Mucosa of descending colon (tissue), 3 donors: Measurements from ENCODE around the gene MPP2. TPM values are rescaled to one million over a fixed set of nuclear protein-coding genes. Genes with fewer than 3 reads are reported as not detected.
A peak's percentile ranks its signal among the peaks of the same experiment; 100 is the strongest.

Experiments
- ATAC-seq: fragments of 200-7000 bp; cut with Tn5 transposase; one replicate; pipeline ENCODE4 v1.9.1; 2020; ENCODE audit warnings: mild to moderate bottlenecking, moderate library complexity
- DNase-seq, 3 donors: peaks; one replicate each; pipeline ENCODE4 v3.0.0-alpha.2; 2020
- H3K36me3 ChIP-seq: fragments of 200-600 bp; one replicate; pipeline ENCODE4 v1.8.0; 2021; ENCODE audit warnings: low read depth, mild to moderate bottlenecking
- H3K4me1 ChIP-seq: fragments of 200-600 bp; one replicate; pipeline ENCODE4 v1.8.0; 2021; ENCODE audit warnings: low read depth, mild to moderate bottlenecking
- H3K4me3 ChIP-seq: fragments of 200-600 bp; one replicate; pipeline ENCODE4 v1.8.0; 2021; ENCODE audit warnings: mild to moderate bottlenecking
- H3K9me3 ChIP-seq: fragments of 200-600 bp; one replicate; pipeline ENCODE4 v1.8.0; 2021; ENCODE audit warnings: mild to moderate bottlenecking
- intact Hi-C, 2 donors: fragments of 100-400 bp; cut with DNase I in 1 of 2; cut with micrococcal nuclease in 1 of 2; formaldehyde crosslinking; loops; one replicate each; pipeline versions ENCODE4 v1.11.0 to v1.11.1; 2022; cut with DNase I, micrococcal nuclease
- total RNA-seq, 3 donors: library from RNA; stranded (reverse); fragmentation: NEBNext Ultra II Directional in 2 of 3; extraction: Animal tissue kit (Norgen Biotek cat#: 25700) in 2 of 3; gene quantifications; one replicate each; pipeline versions ENCODE4 v1.2.1 to v1.2.4, GENCODE V29; 2021 to 2023
- TF ChIP-seq, protein P1 (sequence below): fragments of 200-600 bp; IDR thresholded peaks from one replicate; pipeline ENCODE4 v1.8.0; 2022; ENCODE audit warnings: antibody characterized with exemption, mild to moderate bottlenecking
- donor health status: DM: no; HTN: no; CAD: no; lungs with moderate emphysema.
- donor health status: DM: no; HTN: no; CAD: no.
- donor health status: DM: no; HTN: yes; CAD: no.

The MPP2 gene
- total RNA-seq, 3 donors from 2014 or later = 0.55 to 13.2 (median 1.1) TPM

- intact Hi-C loops = no loop called here
- no peaks in the 10 kb centered on the region for H3K36me3 ChIP-seq
- no peaks in the 10 kb centered on the region for H3K9me3 ChIP-seq
- ATAC-seq (no peak), DNase-seq (no peak)
- TF ChIP-seq, protein P1, sequence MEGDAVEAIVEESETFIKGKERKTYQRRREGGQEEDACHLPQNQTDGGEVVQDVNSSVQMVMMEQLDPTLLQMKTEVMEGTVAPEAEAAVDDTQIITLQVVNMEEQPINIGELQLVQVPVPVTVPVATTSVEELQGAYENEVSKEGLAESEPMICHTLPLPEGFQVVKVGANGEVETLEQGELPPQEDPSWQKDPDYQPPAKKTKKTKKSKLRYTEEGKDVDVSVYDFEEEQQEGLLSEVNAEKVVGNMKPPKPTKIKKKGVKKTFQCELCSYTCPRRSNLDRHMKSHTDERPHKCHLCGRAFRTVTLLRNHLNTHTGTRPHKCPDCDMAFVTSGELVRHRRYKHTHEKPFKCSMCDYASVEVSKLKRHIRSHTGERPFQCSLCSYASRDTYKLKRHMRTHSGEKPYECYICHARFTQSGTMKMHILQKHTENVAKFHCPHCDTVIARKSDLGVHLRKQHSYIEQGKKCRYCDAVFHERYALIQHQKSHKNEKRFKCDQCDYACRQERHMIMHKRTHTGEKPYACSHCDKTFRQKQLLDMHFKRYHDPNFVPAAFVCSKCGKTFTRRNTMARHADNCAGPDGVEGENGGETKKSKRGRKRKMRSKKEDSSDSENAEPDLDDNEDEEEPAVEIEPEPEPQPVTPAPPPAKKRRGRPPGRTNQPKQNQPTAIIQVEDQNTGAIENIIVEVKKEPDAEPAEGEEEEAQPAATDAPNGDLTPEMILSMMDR = no peak
- no peak overlapping the region for H3K4me3 ChIP-seq
- H3K4me1 ChIP-seq = no peaks in the 10 kb centered on the region
These were observed 50.2 kb downstream of the MPP2 start for GRCh38 chr17:43857141-43857540.

DNA sequence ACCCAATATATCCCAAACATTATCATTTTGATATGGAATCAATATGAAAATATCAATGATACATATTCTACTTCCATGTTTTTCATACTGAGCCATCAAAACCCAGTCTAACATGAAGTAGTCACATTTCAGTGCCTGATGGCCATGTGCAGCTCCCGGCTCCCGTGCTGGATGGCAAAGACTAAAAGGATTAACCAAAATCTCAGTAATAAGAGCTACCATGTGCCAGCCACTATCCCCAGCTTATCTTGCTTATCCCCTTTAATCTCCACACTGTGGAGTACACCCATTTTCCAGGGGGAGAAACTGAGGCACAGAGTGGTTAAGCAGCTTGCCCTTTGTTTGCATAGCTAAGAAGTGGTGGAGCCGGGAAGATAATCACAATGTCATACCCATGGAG, 51.2 kb downstream of the MPP2 start:
- Histone ChIP-seq H3K9me3 (no peaks in the 10 kb centered on the region), H3K4me1 (no peaks in the 10 kb centered on the region), H3K4me3 (no peak overlapping the region), H3K36me3 (no peaks in the 10 kb centered on the region)
- intact Hi-C loops = no loop called here
- DNase-seq (no peak), ATAC-seq (no peak)
- TF ChIP-seq, protein P1 = no peak

DNA sequence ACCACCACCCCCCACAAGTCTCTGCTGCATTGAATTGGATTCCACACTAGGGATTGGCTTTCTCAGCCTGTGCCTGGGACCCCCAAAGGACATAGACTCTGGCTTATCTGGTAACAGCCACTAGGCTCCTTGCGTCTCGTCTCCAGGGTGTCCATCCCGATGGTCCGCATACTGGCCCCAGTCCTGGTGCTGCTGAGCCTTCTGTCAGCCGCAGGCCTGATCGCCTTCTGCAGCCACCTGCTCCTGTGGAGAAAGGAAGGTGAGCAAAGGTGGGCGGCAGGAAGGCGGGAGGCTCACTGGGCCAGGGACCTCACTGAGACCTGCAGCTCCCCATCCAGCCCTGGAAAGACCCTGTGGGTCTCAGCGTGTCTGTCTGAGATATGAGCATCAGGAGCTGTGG, 52.3 kb downstream of the MPP2 start:
- intact Hi-C loops = no loop called here
- H3K36me3 ChIP-seq = no peaks in the 10 kb centered on the region
- no peaks in the 10 kb centered on the region for H3K4me1 ChIP-seq
- no peaks in the 10 kb centered on the region for H3K9me3 ChIP-seq
- DNase-seq (no peak), ATAC-seq (no peak)
- H3K4me3 ChIP-seq = no peak overlapping the region
- TF ChIP-seq, protein P1 = no peak

DNA sequence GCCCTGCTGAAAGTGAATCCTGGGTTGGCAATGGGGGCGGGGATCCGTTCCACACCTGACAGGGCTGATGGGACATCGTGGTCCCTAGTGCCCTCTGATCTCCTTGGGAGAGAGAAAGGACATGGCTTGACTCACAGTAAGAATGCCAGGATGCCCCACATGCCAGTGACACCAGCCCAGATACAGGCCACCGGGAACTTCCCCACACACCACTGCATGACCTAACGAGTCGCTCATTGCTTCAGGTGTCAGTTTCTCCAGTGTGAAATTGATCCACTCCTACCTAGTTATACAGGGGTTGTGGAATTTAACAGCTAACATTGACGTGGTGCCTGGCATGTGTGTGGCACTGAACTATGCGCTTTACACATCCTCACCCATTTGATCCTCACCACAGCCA, 52.8 kb downstream of the MPP2 start:
- intact Hi-C loops = no loop called here
- Histone ChIP-seq H3K4me1 (no peaks in the 10 kb centered on the region), H3K9me3 (no peaks in the 10 kb centered on the region), H3K36me3 (no peaks in the 10 kb centered on the region), H3K4me3 (no peak overlapping the region)
- no peak for ATAC-seq
- TF ChIP-seq, protein P1 = no peak
- DNase-seq = no peak

GRCh38 chr17:43853546-43853945, 53.8 kb downstream of the MPP2 start:
- intact Hi-C loops = no loop called here
- H3K9me3 ChIP-seq = no peaks in the 10 kb centered on the region
- no peaks in the 10 kb centered on the region for H3K4me1 ChIP-seq
- H3K4me3 ChIP-seq = no peak overlapping the region
- no peak for ATAC-seq
- H3K36me3 ChIP-seq = no peaks in the 10 kb centered on the region
- DNase-seq = peak in 1 of 3 donors; percentile 13
- TF ChIP-seq, protein P1 = no peak

GRCh38 chr17:43852571-43852970, 54.8 kb downstream of the MPP2 start:
- DNase-seq = no peak
- no peaks in the 10 kb centered on the region for H3K4me1 ChIP-seq
- intact Hi-C loops = no loop called here
- no peak overlapping the region for H3K4me3 ChIP-seq
- ATAC-seq = no peak
- no peaks in the 10 kb centered on the region for H3K9me3 ChIP-seq
- TF ChIP-seq, protein P1 = no peak
- H3K36me3 ChIP-seq = no peaks in the 10 kb centered on the region
